ENCODE results near the gene GSTO2.

GSTO2 gene

DNA sequence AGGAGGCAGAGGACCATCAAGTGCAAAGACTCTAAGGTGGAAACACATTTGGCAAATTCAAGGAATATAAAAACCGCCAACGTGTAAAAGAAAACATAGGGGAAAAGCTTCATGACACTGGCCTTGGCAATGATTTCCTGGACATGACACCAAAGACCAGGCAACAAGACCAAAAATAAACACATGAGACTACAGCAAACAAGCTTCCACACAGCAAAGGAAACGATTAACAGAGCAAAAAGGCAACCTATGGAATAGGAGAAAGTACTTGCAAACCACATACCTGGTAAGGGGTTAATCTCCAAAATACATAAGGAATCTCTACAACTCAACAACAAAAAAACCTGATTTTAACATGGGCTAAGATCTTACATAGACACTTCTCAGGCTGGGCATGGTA is 10.8 kb upstream of the GSTO2 start:
- no peak overlapping the region for H3K4me3 ChIP-seq (ENCODE audit: low read depth, low read length)
- no peak for DNase-seq (ENCODE audit: low read depth, low spot score)
- TF ChIP-seq, protein P1, sequence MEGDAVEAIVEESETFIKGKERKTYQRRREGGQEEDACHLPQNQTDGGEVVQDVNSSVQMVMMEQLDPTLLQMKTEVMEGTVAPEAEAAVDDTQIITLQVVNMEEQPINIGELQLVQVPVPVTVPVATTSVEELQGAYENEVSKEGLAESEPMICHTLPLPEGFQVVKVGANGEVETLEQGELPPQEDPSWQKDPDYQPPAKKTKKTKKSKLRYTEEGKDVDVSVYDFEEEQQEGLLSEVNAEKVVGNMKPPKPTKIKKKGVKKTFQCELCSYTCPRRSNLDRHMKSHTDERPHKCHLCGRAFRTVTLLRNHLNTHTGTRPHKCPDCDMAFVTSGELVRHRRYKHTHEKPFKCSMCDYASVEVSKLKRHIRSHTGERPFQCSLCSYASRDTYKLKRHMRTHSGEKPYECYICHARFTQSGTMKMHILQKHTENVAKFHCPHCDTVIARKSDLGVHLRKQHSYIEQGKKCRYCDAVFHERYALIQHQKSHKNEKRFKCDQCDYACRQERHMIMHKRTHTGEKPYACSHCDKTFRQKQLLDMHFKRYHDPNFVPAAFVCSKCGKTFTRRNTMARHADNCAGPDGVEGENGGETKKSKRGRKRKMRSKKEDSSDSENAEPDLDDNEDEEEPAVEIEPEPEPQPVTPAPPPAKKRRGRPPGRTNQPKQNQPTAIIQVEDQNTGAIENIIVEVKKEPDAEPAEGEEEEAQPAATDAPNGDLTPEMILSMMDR (IDR thresholded peaks at IDR 0.05; ENCODE audit: low read depth, low read length): no peak
- in situ Hi-C loops (cut with HindIII; ENCODE audit: low sequenced_read_pairs): no loop called here

DNA sequence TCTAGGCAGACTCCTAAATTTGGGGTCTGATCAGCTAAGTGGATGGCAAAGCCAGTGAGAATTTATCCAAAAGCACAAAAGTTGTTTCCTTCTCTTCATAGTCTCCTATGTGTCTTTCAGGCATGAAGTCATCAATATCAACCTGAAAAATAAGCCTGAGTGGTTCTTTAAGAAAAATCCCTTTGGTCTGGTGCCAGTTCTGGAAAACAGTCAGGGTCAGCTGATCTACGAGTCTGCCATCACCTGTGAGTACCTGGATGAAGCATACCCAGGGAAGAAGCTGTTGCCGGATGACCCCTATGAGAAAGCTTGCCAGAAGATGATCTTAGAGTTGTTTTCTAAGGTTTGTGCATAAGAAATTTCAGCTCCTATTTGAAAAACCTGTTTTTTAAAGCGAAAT is 9.5 kb upstream of the GSTO2 start:
- H3K4me3 ChIP-seq (ENCODE audit: low read depth, low read length): no peak overlapping the region
- no peak for DNase-seq (ENCODE audit: low read depth, low spot score)
- in situ Hi-C loops (cut with HindIII; ENCODE audit: low sequenced_read_pairs): no loop called here
- TF ChIP-seq, protein P1 (IDR thresholded peaks at IDR 0.05; ENCODE audit: low read depth, low read length): no peak

DNA sequence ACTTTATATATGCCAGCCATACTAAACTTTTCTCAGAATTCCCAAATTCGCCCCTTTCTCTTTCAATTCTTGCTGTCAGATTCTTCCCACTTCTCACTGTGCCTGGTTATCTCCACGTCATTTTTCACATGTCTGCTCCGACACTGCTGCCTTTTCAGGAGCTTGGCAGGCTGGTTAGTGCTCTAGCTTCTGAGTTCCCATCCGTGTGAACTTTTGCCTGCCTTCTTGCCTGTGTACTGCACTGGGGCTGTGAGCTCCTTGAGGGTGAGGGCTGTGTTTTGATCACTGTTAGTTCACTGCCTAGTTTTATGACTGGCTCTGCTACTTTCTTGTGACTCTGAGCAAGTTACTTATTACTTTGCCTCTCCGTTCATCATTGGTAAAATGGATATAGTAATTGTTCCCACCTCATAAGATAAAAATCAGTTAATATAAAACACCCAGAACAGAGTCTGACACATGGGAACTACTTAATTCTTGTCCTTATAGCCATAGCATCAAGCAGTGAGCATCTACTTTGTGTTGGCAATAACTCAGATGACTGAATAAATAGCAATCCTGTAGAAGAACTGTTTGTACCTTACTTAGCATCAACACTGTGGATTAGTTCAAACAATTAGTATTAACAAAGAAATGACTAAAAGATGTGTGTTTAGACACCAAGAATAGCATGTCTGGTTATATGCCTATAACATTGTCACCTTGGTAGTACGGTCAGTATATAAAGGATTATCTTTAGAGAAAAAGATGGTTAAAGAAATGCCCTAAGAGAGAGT is 8.8 kb upstream of the GSTO2 start:
- no peak overlapping the region for H3K4me3 ChIP-seq (ENCODE audit: low read depth, low read length)
- in situ Hi-C loops (cut with HindIII; ENCODE audit: low sequenced_read_pairs): no loop called here
- peak; percentile 23 for DNase-seq (ENCODE audit: low read depth, low spot score)
- TF ChIP-seq, protein P1 (IDR thresholded peaks at IDR 0.05; ENCODE audit: low read depth, low read length): no peak

DNA sequence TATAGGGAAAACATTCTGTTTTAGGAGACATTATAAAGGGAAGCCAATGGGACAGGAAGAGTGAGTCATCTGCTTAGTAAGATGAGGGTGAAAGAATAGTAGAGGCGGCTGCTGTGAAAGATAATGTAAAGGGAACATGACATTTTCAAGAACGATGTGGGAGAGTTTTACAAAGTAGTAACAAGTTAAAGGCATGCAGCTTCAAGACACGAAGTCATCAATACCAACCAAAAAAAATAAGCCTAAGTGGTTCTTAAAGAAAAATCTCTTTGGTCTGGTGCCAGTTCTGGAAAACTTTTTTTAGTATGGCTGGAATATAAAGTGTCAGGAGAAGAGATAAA is 8.2 kb upstream of the GSTO2 start:
- no peak overlapping the region for H3K4me3 ChIP-seq (ENCODE audit: low read depth, low read length)
- DNase-seq (ENCODE audit: low read depth, low spot score): peak; percentile 79
- TF ChIP-seq, protein P1 (IDR thresholded peaks at IDR 0.05; ENCODE audit: low read depth, low read length): no peak
- in situ Hi-C loops (cut with HindIII; ENCODE audit: low sequenced_read_pairs): no loop called here

DNA sequence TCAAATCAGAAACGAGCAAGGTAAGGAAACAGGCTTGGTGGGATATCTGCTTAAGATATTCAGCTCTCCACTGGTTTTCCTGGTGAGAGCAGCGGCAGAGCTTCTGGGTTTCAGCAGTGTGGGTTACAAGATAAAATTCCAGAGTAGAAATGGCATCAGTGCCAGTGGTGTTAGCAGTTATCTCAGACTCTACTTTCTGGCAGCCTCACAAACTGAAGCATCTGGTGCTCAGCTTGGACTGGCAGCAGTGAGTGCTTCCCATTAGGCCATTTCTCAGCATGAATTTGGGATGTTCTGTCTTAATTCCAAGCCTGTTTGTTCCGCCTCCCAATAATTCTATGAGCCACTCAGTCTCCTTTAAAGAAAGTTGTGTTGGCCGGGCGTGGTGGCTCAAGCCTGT is 6.9 kb upstream of the GSTO2 start:
- TF ChIP-seq, protein P1 (IDR thresholded peaks at IDR 0.05; ENCODE audit: low read depth, low read length): no peak
- in situ Hi-C loops (cut with HindIII; ENCODE audit: low sequenced_read_pairs): no loop called here
- DNase-seq (ENCODE audit: low read depth, low spot score): no peak
- no peak overlapping the region for H3K4me3 ChIP-seq (ENCODE audit: low read depth, low read length)

DNA sequence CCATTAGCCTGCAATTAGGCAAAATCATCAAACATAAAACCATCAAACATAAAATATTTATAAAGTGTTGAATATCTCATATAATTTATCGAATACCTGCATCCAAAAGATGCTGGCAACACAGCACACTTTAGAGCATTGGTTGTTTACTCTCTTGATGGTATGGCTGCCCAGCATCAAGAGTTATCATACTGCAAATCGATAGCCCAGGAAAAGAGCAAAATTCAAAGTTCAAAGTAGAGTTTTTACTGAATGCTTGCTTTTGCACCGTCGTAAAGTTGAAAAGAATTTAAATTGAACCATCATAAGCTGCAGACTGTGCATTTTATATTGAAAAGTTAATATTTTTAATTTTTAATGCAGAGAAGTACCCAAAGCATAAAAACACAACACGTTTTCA is 4.2 kb upstream of the GSTO2 start:
- H3K4me3 ChIP-seq (ENCODE audit: low read depth, low read length): no peak overlapping the region
- no peak for DNase-seq (ENCODE audit: low read depth, low spot score)
- in situ Hi-C loops (cut with HindIII; ENCODE audit: low sequenced_read_pairs): no loop called here
- TF ChIP-seq, protein P1 (IDR thresholded peaks at IDR 0.05; ENCODE audit: low read depth, low read length): no peak

Data from astrocyte of the spinal cord (primary cell).